ENCODE measurements around the gene CLTRN.
"Not testable (repeated sequence)": the region's sequence is repeated elsewhere in the genome, so short reads cannot be mapped to it uniquely, and the experiment has no call there.

CLTRN gene, protein sequence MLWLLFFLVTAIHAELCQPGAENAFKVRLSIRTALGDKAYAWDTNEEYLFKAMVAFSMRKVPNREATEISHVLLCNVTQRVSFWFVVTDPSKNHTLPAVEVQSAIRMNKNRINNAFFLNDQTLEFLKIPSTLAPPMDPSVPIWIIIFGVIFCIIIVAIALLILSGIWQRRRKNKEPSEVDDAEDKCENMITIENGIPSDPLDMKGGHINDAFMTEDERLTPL

DNA sequence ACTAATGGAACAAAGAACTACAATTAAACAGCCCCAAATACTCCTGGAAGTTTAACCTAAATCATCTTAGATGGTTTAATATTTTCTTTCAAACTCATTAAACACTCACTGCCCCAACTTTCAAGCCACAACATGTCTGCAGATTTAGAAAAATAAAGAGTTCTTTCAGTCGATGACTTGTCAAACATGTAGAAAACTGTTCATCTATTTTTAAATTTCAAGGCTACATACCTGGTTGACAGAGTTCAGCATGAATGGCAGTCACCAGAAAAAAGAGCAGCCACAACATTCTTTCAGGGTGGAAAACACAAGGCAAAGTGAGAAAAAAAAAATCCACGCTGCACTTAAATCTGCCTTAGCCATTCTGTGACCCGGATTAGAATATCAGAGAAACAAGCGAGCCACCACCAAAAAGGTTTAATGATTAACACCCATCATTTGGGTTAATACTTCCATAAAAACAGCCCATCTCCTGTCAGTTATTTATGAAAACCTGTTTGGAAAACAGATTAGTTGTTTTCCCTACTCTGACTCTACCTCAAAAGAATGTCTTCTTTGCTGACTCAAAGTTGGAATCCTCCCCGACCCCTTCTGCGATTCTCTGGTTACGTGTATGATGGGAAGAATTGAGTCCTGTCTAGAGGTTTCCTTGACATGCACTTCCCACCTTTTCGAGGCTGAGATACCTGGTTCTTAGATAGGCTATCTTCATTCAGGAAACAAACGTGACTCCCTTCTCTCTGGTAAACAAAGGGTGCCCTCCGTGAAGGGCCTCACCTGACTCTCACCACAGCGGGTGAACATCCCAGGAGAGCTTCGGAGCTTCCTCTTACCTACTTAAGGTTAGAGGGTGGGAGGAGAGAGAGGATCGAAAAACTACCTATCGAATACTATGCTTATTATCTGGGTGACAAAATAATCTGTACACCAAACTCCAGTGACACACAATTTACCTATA, at the start of gene CLTRN:
Gene CLTRN (minus strand): TSS at position 319 of the 958 bp plus-strand sequence. CDS start 30 bp downstream, at position 289.
- DNase-seq (ENCODE audit: low read depth, low spot score) = no peak

DNA sequence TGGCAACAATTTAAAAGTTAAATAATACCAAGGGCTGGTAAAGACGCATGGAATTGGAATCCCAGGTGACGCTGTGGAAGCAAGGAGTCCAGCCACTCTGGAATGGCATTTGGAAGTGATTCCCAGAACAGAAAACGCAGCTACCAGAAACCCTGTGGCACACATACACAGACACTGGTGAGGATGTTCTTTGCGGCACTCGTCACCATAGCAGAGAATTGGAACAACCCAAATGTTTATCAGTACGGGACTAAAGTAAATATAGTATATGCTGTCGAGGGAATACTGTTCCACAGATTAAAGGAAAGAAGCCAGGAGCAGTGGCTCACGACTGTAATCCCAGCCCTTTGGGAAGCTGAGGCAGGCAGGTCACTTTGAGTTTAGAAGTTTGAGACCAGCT, 39.7 kb upstream of the CLTRN start:
- DNase-seq (ENCODE audit: low read depth, low spot score) = not testable (repeated sequence)

DNA sequence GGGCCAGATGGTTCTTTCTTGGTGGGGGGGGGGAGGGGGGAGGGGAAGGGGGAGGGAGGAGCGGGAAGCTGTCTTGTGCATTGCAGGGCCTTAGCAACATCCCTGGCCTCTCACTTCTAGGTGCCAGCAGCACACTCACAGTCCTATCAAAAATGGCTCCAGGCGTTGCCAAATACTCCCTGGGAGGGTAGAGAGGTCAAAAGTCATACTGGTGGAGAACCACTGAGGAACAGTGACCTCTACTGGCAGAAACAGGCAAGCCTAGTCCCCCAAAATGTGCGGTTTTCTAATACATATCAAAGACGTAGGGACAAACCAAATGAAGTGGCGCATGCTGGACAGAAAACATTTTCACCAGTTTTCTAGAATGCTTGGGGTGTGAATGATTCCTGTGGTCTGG, 39.2 kb upstream of the CLTRN start:
- DNase-seq (ENCODE audit: low read depth, low spot score) = not testable (repeated sequence)

DNA sequence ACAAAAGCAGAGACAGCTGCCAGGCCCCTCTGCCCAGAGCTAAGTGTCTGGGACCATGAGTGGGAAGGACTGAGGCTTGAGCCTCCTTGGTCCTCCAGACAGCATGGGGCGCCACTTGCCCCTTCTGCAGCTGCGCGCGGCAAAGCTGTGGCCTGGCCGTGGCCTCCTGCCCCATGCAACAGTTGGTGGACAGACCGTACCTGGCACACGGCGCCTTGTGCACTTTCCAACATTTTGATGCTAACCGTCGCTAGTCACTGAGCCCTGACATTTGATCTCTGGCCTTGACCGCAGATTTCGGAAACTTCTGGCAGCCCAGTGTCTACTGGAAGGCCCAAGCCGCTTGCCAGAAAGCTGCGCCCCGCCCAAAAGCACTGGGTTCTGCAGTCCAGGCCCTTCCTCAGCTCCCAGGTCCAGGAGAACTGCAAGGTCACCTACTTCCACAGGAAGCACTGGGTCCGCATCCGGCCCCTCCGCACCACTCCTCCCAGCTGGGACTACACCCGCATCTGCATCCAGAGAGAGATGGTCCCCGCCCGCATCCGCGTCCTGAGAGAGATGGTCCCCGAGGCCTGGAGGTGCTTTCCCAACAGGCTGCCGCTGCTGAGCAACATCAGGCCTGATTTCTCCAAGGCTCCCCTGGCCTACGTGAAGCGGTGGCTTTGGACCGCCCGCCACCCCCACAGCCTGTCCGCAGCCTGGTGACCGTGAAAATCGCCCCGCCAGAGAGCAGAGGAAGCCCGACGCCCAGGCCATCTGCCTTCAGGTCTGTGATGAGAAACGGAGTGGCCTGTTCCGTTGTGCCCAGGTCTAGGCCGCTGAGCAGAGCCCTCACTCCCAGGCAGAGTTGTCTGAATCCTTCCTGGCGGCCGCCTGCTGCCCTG, 38.1 kb upstream of the CLTRN start:
- no peak for DNase-seq (ENCODE audit: low read depth, low spot score)

DNA sequence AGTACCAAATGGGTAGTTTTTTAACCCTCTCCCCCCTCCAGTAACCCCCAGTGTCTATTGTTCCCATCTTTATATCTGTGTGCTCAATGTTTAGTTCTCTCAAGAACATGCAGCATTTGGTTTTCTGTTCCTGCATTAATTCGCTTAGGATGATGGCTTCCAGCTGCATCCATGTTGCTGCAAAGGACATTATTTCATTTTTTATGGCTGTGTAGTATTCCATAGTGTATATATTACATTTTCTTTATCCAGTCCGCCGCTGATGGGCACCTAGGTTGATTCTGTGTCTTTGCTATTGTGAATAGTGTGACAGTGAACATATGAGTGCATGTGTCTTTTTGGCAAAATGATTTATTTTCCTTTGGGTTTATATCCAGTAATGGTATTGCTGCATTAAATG, 31.9 kb upstream of the CLTRN start:
- no peak for DNase-seq (ENCODE audit: low read depth, low spot score)

DNA sequence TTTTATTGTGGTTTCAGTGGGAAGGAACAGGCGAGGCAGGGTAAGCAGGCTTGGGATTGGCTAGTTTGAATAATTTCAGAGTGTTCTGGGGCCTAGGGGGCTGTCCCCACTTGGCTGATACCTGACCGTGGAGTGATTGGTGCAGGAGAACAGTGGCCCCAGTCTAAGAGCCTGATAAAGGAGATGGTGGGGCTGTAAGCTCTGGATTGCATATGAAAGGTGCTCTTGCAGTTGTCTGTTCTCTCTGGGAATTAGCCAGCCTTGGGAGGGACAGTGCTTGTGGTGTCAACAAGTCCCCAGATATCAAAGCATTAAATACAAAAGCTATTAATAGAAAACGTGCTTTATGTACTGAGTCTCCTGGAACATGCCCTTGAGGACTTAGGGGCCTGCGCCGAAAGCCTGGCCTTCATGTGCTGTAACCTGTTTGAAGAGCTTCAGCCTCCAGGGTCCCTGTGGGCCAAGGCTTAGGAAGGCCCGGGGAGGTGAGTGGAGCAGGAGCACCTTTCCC, 30.4 kb upstream of the CLTRN start:
- DNase-seq (ENCODE audit: low read depth, low spot score) = no peak

DNA sequence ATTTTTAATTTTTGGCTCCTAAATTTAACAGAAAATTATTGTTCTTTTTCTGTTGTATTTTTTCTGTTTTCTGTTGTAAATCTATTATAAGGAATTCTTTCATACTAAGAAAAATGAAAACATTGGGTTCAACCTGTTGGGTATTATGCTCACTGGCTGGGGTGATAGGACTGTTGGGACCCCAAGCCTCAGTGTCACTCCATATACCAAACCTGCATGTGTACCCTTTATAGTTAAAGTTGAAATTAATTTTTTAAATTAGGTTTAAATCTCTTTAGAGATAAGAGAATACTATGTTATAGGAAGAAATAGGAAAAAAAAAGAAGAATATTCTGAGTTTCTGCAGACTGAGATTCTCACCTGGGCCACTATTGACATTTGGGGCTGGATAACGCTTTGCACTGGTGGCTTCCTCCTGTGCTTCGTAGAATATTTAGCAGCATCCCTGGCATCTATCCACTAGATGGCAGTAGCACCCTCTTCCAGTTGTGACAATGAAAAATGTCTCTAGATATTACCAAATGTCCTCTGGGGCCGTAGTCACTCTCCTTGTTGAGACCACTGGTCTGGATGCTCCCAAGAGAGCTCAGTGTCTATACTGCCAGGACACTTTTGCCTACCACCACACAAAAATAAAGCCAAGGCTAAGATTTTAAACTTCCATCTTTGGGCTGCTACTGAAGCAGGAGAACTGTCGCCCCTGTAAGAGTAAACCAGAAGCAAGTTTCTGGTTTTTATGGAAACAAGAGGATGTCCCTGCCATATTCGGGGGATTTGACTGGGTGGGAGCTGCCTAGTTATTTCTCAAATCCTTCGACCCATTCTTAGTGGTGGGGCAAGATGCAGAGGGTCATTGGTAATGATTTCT, 22.4 kb upstream of the CLTRN start:
- no peak for DNase-seq (ENCODE audit: low read depth, low spot score)

DNA sequence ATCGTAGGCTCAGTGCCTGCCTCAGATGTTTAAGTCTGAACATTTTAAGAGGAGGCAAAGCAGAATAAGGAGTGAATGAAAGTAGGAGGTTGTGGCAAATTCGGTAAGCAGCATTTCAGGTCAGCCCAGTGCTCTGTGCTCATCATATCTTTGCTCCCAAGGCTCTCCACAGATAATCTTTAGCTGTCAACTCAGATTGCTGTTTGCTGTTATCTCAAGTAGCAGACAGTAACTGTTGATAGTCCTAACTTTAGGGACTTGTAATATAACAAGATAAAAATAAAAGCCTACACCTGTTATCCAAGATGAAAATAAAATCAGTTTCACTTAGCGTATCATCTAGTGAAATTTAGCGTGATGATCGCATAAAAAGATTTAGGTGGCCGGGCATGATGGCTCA, 18.6 kb upstream of the CLTRN start:
- DNase-seq (ENCODE audit: low read depth, low spot score) = no peak

DNA sequence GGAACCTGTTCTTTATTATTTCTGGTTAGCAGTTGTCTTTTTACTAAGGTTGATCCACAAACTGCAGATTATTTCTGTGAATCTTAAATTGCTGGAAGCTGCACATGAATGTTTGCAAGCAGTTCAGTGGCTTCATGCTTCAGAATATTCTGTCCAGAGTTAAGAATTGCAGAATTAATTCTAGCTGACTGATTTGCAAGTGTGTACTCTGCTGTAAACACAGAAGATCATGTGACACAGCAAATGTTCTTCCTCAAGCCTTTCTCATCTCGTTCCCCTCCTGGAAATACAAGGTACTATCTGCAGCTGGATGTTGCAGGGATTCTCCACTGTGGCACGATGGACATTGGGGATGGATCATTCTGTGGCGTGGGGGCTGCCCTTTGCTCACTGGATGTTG, 16.8 kb upstream of the CLTRN start:
- no peak for DNase-seq (ENCODE audit: low read depth, low spot score)

DNA sequence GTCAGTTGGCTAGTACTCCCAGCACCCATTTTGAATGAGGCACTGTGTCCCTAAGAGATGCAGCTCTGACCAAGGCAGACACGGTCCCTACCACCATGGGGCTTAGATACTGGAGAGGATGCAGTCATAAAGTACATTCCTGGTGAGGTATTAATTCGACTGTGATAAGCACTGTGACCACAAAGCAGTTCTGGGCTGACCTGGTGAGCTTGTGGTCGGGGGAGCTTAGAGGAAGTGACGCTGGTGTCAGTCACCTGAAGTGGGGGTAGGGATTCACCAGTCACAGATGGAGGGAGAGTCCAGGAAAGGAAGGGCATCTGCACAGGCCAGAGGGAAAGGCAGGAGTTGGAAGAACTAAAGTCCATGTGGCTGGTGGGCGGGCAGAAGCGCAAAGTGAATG, 15.8 kb upstream of the CLTRN start:
- no peak for DNase-seq (ENCODE audit: low read depth, low spot score)

DNA sequence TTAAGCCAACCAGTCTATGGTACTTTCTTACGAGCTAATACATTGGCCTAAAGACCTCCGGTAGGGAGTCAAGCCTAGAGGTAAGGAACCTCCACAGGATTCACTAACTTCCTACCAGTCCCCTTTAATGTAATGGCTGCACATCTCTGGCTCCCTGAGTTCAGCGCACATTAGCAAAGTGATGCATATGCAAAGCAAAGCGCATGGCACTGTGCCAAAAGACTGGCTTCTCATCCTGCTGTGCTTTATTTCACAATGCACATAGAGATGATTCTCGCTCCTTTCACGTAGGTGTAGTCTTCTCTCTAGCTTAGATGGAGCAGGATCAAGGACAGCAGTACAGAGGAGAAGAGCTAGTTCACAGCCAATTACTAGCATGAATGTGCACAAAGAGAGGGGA, 14.6 kb upstream of the CLTRN start:
- DNase-seq (ENCODE audit: low read depth, low spot score) = no peak

DNA sequence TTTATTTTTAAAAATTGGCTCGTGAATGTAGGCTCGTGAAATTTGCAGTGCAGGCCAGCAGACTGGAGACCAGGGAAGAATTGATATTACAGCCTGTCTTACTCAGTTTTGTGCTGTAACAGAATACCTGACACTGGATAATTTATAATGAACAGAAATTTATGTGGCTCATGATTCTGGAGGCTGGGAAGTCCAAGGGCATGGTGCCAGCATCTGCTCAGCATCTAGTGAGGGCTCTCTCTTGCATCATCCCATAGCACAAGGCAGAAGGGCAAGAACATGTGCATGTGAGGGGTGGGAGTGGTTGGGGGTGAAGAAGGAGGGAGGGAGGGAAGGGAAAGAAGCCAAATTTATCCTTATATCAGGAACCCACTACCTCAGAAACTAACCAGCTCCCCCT, 13.7 kb upstream of the CLTRN start:
- DNase-seq (ENCODE audit: low read depth, low spot score) = no peak

DNA sequence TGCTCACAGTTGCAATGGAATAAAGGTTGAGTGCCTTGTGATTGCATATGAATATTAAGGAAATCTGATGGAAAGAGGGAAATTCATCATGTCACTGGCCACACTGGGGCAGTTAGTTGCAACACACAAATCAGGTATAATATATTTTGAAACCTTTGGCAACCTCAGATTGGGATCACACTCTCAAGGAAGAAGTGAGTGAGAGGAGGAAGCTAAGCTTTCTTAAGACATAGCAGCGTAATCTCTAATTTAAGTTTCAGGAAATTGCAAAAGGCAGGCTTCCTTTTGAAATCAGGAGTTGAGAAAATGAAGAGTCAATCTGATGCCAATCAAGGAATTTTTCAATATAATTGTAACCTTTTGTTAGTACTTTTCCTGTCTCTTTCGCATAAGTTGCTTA, 12.3 kb upstream of the CLTRN start:
- no peak for DNase-seq (ENCODE audit: low read depth, low spot score)

DNA sequence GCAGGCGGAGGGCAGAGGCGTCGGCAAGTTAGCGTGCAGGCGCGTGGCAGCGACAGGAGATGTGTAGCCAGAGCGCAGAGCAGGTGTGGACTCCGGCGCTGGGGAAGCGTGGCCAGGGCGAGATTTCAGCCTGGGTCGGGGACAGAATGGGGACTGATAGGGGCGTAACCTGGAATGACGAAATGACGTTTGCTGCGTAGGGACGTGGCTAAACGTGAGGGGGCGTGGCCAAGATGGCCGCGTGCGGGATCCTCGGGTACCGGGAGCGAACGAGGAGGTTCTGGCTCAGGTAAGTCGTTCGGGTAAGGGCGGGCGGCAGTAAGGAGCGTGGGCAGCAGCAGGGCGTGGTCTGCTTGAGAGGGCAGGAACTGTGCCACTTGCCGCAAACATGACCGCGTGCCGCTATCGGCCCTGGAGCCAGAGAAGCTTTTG, 10.9 kb upstream of the CLTRN start:
- DNase-seq (ENCODE audit: low read depth, low spot score) = no peak

DNA sequence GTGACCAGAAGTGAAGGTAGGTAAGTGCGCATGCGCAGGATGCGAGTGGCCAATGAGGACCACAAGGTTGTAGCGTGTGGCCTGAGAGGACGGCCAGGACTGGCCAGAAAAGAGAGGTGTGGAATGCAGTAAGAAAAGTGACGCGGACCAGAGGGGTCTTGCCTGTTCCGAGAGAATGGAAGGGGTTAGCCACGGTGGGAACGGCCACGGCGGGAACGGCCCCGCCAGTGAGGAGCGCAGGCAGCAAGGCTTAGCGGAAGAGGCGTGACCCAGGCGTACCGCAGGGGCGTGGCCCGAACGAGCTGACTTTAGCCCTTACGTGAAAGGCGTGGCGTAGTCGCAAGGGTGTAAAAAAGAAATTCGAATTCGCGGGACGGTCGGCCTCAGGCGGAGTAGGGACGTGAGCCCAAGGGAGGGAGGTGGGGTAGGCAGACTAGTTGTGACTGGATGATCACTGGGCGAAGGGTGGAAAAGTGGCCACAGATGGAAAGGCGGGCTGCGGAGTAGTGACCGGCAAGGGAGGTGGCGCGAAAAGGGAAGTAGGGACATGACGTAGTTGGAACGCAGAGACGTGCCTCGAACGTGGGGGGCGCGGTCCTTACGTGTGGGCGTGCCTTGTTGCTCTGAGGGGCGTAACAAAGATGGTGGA, 10.4 kb upstream of the CLTRN start:
- DNase-seq (ENCODE audit: low read depth, low spot score) = no peak

DNA sequence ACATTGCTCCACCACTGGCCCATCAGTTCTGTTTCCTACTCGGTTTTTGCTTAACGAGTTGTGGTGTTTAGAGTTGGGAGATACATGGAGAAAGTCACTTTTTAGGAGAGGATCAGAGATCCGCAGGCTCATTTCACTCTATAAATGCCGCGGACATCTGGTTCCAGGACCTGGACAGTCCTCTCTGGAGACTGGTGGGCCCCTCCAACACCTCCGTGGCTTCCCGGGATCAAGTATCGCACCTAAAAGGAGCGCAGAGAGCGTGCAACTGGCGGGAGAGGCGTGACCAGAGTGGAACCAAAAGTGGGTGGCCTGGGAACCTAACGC, 9.9 kb upstream of the CLTRN start:
- DNase-seq (ENCODE audit: low read depth, low spot score) = no peak

DNA sequence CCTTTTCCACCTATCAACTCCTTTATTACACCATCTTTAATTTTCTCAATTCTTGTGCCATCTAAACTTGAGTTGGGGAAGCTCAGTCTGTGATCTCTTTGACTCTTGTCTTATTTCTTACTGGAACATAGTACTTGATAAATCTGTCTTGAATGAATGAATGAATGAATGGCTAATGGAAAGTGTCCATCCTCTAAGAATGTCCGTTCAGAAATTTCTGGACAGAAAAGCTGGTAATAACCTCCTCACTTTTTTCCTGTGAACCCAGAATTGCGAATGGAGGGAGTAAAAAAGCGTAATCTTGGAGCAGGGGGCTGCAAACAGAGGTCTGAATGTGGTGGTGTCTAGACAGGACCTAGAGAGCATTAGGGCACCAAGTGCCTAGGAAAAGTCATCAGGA, 9.4 kb upstream of the CLTRN start:
- DNase-seq (ENCODE audit: low read depth, low spot score) = no peak

DNA sequence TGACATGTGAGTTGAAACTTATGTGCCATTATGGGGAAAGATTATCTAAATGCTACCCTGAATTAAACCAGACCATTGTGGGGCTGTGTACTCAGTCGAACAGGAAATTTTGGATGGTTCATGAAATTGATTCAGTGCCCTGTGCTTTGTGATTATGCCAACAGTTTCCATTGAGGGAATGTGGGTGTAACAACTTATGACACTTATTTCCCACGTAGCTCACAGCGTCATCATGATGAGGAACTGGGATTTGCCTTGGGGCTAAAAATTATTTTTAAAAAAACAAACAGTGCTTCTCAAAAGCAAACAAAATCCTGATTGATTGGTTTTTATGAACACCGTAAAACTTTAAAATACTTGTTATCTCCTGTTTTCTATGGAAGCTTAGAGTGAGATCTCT, 8.3 kb upstream of the CLTRN start:
- no peak for DNase-seq (ENCODE audit: low read depth, low spot score)

DNA sequence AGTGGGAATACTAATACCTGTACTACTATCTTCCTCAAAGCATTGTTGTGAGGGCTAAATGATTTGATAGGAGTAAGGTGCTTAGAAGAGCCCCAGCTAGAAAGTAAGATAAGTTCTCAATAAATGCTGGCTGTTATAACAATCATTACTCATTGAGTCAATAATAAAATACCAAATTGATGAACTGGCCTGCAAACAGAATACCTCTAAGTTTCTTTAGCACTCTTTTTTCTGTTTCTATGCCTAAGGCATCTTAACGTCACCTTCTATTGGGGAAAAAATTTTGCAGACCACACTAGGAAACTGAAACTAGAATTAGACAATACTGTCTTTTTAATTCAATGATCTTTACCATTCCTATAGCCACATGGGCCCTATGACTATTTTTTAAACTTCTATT, 1.2 kb downstream of the CLTRN start:
- no peak for DNase-seq (ENCODE audit: low read depth, low spot score)

DNA sequence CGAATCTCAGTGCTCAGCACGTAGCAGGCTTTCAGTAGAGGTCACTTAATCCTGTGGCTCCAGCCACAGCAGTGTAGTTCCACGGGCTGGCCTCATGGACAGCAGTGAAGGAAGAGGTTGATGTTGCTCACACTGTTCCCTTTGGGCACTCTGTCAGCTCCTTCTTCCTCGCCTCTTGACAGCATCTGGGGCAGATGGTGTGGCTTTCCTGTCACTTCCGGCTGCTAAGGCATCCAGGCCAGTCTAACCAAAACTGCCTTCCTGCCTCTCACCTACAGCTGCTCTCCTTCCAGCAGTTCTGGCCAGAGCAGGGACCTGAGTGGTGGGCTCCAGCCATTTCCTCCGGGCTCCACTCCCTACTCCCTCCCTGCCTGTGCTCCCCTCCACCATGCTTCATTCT, 9.8 kb downstream of the CLTRN start:
- not testable (repeated sequence) for DNase-seq (ENCODE audit: low read depth, low spot score)

DNA sequence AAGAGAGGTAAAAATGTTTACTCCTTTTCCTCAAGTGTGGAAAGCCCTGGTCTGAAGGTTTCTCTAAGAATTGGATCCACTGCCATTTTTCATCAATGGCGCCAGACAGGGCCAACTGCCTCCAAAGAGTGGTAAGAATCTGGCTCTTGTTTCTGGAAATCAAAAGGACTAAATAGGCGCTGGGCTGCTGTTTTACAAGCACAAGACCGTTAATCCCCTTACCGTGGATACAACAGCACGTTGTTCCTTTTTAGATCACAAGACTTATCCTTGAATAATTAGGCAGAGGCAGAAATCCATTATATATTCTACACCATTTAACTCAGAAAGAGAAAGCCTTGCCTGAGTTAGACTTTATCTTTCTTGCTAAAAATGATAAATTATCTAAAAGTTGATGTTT, 10.6 kb downstream of the CLTRN start:
- DNase-seq (ENCODE audit: low read depth, low spot score) = no peak

Measured in iPS DF 19.7 (cell line).